Left cardiac atrium (tissue), 4 donors: ENCODE measurements around the gene DOK5. TPM values are rescaled to one million over a fixed set of nuclear protein-coding genes. Genes with fewer than 3 reads are reported as not detected.

Source experiments
- ATAC-seq, 2 donors: fragments of 200-7000 bp; cut with Tn5 transposase; one replicate each; pipeline ENCODE4 v1.9.1; 2020; ENCODE audit warnings: mild to moderate bottlenecking in 2 of 2, moderate library complexity in 2 of 2
- DNase-seq: peaks from one replicate; pipeline ENCODE4 v3.0.0-alpha.2; 2020
- intact Hi-C, 2 donors: fragments of 100-400 bp; cut with DNase I; formaldehyde crosslinking; loops; one replicate each; pipeline versions ENCODE4 v1.14.1 to v1.15.1; 2022 to 2023
- total RNA-seq, 2 donors: library from RNA; stranded (reverse); fragmentation: NEBNext Ultra II Directional; extraction: Animal tissue kit (Norgen Biotek cat#: 25700); gene quantifications; one replicate each; pipeline ENCODE4 v1.2.1, GENCODE V29; 2021
- donor health status: DM: no; HTN: yes; CAD: no.
- donor health status: DM: no; HTN: yes; CAD: no; lungs with severe emphysema.
- donor health status: DM: yes; HTN: yes; CAD: no.
- donor health status: Dilated cardiomyopathy.

DOK5 gene
- total RNA-seq, 2 donors from 2014 or later, result 10.9 to 14.3 TPM

DNA sequence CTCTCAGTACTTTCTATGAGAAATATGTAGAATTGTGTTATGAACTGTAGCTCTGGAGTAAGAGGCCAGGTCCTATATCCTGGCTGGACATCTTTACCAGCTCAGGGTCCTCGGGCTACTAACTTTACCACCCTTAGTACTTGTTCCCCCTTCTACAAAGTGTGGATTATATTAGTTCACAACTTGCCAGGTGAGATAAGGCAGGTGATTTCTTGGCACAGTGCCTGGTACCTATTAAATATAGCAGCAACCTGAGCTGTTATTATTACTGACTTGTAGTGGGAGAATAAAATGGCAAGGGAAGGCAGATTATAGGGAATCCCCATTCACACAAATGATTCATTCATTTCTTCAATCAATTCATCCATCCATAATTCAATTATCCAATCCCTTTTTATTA is 150.1 kb downstream of the DOK5 start:
- intact Hi-C loops, result no loop called here
- ATAC-seq, result no peak

DNA sequence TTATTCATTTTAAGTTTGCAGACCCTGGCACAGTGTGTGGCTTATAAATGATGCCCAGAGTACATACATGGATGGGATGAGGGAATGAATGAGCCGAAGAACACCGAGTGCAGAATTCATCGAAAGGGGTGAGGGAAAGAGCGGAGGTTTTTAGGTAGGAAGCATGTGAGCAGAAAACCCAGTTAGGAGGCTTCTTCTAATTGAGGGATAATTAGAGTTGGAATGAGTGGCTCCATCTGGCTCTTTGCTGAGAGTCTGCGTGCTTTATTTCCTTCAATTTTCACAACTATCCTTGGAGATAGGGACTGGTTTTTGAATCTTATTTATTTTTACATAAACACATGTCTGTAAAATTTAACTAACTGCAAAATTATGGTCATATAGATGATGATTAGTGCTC is 150.7 kb downstream of the DOK5 start:
- no peak for ATAC-seq
- intact Hi-C loops, result no loop called here
- no peak for DNase-seq

More for the DNA sequence above, 150.1 kb downstream of the DOK5 start:
- no peak for DNase-seq

- intact Hi-C loops, result no loop called here
- no peak for ATAC-seq
- DNase-seq, result no peak
These were observed 154.2 kb downstream of the DOK5 start for GRCh38 chr20:54629632-54630031.

DNA sequence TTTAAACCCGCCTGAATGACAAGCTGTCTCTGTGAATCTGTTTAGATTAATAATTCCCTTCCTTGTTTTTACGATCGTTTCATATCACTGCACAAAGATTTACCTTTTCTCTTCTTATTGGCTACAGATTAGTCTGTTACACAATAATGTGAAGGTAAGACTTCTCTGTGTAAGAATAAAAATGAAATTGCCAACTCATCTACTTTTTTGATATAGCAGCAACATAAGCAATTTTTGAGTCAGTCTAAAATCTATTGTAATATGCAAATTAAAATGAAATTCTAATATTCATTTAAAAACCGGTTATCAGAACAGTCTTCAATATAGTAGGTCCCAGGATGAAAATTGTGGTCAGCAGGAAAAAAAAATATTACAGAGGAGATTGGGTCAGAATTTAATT is 155.2 kb downstream of the DOK5 start:
- intact Hi-C loops, result no loop called here
- DNase-seq, result no peak
- ATAC-seq, result no peak

GRCh38 chr20:54631059-54631458 is 155.7 kb downstream of the DOK5 start:
- DNase-seq, result no peak
- intact Hi-C loops, result no loop called here
- no peak for ATAC-seq

DNA sequence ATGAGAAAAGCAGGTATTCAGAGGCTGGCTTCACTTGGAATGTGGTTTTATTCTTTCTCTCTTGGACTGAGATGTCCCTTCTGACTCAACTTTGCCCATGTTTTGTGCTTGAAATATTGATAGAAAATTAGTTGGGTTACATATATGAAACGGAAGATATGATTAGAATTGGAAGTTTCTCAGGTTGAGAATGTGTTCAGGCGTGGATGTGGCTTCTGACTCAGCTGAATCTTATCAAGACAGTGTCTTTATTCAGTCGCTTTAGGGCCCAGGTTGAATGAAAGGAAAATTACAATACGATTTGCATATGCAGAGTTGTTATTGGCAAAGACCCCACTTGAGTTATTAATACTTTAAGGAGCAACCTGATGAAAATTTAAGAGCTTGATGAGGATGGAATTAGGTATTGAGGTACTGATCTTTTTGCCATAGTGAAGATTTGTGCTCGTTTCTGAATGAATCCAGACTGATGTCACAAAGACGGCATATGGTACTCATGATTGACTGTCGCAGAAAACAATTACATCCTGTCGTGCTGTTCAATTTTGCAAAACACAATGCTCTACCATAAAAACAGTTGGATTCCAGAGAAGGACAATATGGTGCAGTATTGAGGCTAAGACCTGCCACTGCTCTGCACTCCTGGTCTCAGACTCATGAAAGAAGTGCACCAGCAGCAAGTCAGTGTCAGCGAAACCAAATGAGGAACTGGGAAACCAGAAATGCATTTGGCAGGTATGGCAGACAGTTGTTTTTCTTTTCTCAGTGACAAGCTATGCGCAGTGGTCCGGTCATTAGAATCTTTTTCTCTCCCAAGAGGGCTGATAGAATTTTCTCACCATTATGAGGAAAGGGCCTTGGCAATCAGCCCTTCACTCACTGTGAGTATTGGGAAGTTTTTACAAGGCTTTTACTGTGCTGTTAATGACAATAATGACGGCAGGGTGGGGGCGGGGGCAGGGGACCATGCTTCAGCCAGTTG is 158.3 kb downstream of the DOK5 start:
- ATAC-seq (no peak), DNase-seq (no peak)
- intact Hi-C loops, result no loop called here

DNA sequence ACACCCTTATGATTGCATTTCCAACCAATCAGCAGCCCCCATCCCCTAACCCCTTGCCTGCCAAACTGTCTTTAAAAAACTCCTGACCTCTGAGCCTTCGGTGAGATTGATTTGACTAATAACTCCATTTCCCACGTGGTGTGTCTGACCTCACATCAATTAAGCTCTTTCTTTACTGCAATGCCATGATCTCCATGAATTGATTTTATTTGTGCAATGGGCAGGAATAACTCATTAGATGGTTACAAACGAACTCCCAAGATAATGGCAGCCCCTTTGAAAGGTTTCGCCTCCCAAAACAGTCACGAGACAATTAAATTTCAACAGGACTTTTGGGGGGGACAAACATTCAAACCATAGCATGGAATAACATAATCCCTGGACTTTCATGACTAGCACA is 161.2 kb downstream of the DOK5 start:
- no peak for ATAC-seq
- intact Hi-C loops, result no loop called here
- no peak for DNase-seq

GRCh38 chr20:54639941-54640340 is 164.5 kb downstream of the DOK5 start:
- intact Hi-C loops, result loop anchor here in 1 of 2 donors (10.0 kb wide), 1 partner anchor 535 kb away; no protein-coding TSS in a partner anchor
- no peak for ATAC-seq
- DNase-seq, result no peak

- DNase-seq (no peak), ATAC-seq (no peak)
- intact Hi-C loops, result loop anchor here in 1 of 2 donors (10.0 kb wide), 1 partner anchor 536 kb away; no protein-coding TSS in a partner anchor
These were observed 165.4 kb downstream of the DOK5 start for GRCh38 chr20:54640800-54641199.

DNA sequence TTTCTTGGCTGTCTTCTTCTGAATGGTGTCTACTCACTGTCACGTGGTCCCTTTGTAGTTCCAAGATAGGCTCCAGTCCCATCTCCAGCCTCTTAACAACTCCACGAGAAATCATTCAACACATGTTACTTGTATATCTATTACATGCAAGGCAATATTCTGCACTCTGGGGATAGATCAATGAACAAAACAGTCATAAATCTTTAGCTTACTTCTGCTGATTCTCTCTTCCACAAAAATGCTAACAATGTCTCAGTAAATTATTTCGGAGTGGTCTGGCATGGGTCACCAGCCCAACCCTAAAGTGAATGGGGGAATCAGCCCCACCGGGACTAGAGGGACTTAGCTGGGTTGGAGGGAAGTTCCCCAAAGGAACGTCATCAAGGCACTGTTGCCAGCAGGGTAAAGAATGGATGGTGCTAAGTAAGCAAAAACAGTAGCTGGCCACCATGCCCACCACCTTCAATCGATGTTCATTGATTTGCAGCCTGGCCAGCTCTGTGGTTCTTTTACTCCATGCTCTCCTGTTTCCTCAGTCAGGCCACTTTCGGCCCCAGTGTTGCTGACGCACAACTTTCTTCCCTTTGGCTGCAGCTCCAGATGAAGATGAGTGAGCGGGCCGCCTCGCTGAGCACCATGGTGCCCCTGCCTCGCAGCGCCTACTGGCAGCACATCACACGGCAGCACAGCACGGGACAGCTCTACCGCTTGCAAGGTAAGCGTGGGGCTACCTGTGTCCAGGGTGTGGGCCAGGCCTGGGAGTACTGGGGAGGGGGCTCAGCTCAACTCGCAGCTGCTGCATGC is 167.7 kb downstream of the DOK5 start:
- ATAC-seq (peak in 1 of 2 donors; percentile 42), DNase-seq (no peak)
- intact Hi-C loops, result loop anchor here in 1 of 2 donors (10.0 kb wide), 1 partner anchor 538 kb away; no protein-coding TSS in a partner anchor

GRCh38 chr20:54643761-54644160 is 168.4 kb downstream of the DOK5 start:
- DNase-seq, result no peak
- peak in 1 of 2 donors; percentile 87 for ATAC-seq
- intact Hi-C loops, result loop anchor here in 1 of 2 donors (10.0 kb wide), 1 partner anchor 539 kb away; no protein-coding TSS in a partner anchor

- no peak for ATAC-seq
- intact Hi-C loops, result loop anchor here (2.0 to 10.0 kb wide), 4 partner anchors 168 to 549 kb away; partner anchors contain the start of gene DOK5 (in 1 of the 2)
- DNase-seq, result no peak
These were observed 170.2 kb downstream of the DOK5 start for GRCh38 chr20:54645445-54646155.

- no peak for ATAC-seq
- DNase-seq, result no peak
- intact Hi-C loops, result loop anchor here (2.0 to 10.0 kb wide), 4 partner anchors 169 to 549 kb away; partner anchors contain the start of gene DOK5 (in 1 of the 2)
These were observed 170.7 kb downstream of the DOK5 start for GRCh38 chr20:54646156-54646517.

DNA sequence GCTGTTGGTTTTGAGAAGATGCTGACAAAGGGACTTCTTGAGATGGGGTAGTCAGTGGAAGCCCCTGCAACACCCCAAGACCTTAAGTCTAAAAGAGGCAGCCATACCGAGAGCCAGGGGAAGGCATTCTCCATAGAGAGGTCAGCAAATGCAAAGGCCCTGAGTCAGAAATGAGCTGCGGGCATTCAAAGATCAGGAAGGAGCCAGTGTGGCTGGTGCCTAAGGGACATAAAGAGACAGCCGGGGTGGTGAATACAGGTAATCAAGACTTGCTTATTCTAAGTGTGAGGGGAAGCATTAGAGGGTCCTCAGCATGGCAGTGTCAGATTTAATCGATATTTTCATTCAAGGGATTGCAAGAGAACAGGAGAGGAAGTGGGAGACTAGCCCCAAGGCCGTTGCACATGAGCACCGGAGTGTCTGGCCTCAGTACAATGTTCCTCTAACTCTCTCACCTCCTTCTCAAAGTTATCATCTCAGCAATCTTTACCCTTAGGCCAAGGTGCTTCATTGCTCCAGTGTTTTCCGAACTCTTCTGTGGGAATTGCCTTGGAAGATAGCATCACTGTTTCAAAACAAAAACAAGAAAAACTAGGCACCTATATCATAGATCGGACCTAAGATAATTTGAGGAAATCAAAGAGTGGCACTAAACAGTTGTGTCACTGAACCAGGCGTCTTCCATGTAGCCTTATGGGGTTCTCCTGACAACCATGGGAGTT is 173.2 kb downstream of the DOK5 start:
- ATAC-seq (no peak), DNase-seq (no peak)
- intact Hi-C loops, result loop anchor here (2.0 to 10.0 kb wide), 4 partner anchors 171 to 544 kb away; partner anchors contain the start of gene DOK5 (in 1 of the 2)

- DNase-seq, result peak; percentile 85
- intact Hi-C loops, result loop anchor here (2.0 to 10.0 kb wide), 4 partner anchors 172 to 545 kb away; partner anchors contain the start of gene DOK5 (in 1 of the 2)
- peak; percentile 78 to 89 for ATAC-seq
These were observed 174.1 kb downstream of the DOK5 start for GRCh38 chr20:54649511-54649962.

- intact Hi-C loops, result no loop called here
- DNase-seq (no peak), ATAC-seq (peak in 1 of 2 donors; percentile 70)
These were observed 174.8 kb downstream of the DOK5 start for GRCh38 chr20:54650052-54650719.

- no peak for ATAC-seq
- intact Hi-C loops, result no loop called here
- no peak for DNase-seq
These were observed 175.9 kb downstream of the DOK5 start for GRCh38 chr20:54651252-54651651.
